Measurements from ENCODE around the gene ERGIC3. TPM values are rescaled to one million over a fixed set of nuclear protein-coding genes. Genes with fewer than 3 reads are reported as not detected.

ERGIC3 gene
- total and polyA plus RNA-seq, 2 of the 4 experiments (the other 2 are of a cell fraction): 434 to 438 TPM

DNA sequence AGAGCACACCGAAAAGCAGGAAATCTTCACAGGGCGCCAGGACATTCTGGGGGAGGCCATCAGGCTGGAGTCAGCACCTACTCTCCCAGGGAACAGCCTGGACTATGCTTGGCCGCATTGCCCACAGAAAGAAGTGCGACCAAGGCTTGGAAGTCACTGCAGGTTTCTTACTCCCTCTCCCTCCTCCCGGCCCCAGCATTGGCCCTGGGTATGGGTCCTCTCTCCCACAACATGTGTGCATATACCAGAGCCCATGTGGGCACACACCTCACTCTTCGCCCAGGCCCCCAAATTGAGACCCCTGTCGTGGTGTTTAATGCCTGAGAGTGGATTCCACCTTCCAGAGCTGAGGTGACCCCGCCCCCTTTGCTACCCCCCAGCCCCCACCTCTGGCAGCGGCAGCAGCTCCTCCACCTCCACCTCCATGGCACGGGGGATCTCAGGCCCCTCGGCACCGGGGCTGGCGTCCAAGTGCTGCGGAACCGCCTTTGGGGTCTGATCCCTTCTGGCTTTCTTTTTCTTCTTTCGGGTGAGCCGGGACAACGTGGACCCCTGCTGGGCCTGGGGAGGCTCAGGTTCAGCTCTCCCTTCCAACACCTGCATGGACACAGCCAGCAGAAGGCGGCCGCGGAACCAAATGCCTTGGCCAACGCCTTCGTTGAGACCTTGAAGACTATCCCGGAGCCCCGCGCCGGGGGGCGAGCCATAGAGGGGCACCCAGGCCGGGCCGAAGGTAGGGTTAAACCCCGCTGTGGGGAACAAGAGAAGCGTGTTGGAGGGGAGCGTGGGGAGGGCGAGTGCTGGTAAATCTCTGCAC is 58.5 kb downstream of the ERGIC3 start:
- no peak overlapping the region for H4K91ac ChIP-seq (ENCODE audit: insufficient read depth, low read depth, low read length)
- H3K79me1 ChIP-seq (ENCODE audit: low read depth in 1 of 2, low read length in 2 of 2): no peaks in the 10 kb centered on the region
- H3K4me3 ChIP-seq (ENCODE audit: insufficient read depth, low read depth, low read length): peak overlapping the region; percentile 33
- H2AK5ac ChIP-seq (ENCODE audit: low read depth, low read length): no peak overlapping the region
- H2BK20ac ChIP-seq (ENCODE audit: low read depth, low read length): no peak overlapping the region
- ATAC-seq (ENCODE audit: low read depth) (no peak), DNase-seq (no peak)
- POLR2A ChIA-PET (ENCODE audit: unreplicated experiment): no interaction called here
- intact Hi-C loops (cut with micrococcal nuclease) (no loop called here), dilution Hi-C loops (cut with HindIII; ENCODE audit: low sequenced_read_pairs, unreplicated experiment) (no loop called here), in situ Hi-C loops (cut with MboI; ENCODE audit: low sequenced_read_pairs) (no loop called here)
- H3K4me2 ChIP-seq (ENCODE audit: low read depth, low read length): peak overlapping the region; percentile 84; the same call in 1 of the 2 replicates
- peak overlapping the region; percentile 88 for H2AFZ ChIP-seq (replicated peaks; ENCODE audit: low read length, poor library complexity)
- H3K9me3 ChIP-seq (ENCODE audit: control insufficient read depth, insufficient read depth, low read length): no peaks in the 10 kb centered on the region
- no peak for TF ChIP-seq POLR2A (IDR thresholded peaks at IDR 0.05; ENCODE audit: low read depth, low read length)
- no peak for TF ChIP-seq MAFK (IDR thresholded peaks at IDR 0.05; ENCODE audit: low read depth, low read length)
- no peak for TF ChIP-seq FOS (IDR thresholded peaks at IDR 0.05; ENCODE audit: low read depth, low read length)
- TF ChIP-seq SMC3 (IDR thresholded peaks at IDR 0.05; ENCODE audit: low read depth, low read length): no peak
- TF ChIP-seq CEBPB (IDR thresholded peaks at IDR 0.05; ENCODE audit: low read depth, low read length): no peak
- TF ChIP-seq MAZ (IDR thresholded peaks at IDR 0.05; ENCODE audit: borderline replicate concordance, low read depth, low read length): no peak
- no peak for TF ChIP-seq RCOR1 (IDR thresholded peaks at IDR 0.05; ENCODE audit: insufficient replicate concordance, low read length)
- TF ChIP-seq, protein P1, sequence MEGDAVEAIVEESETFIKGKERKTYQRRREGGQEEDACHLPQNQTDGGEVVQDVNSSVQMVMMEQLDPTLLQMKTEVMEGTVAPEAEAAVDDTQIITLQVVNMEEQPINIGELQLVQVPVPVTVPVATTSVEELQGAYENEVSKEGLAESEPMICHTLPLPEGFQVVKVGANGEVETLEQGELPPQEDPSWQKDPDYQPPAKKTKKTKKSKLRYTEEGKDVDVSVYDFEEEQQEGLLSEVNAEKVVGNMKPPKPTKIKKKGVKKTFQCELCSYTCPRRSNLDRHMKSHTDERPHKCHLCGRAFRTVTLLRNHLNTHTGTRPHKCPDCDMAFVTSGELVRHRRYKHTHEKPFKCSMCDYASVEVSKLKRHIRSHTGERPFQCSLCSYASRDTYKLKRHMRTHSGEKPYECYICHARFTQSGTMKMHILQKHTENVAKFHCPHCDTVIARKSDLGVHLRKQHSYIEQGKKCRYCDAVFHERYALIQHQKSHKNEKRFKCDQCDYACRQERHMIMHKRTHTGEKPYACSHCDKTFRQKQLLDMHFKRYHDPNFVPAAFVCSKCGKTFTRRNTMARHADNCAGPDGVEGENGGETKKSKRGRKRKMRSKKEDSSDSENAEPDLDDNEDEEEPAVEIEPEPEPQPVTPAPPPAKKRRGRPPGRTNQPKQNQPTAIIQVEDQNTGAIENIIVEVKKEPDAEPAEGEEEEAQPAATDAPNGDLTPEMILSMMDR (conservative IDR thresholded peaks at IDR 0.05; ENCODE audit: low read depth, low read length): no peak
- TF ChIP-seq RFX5 (IDR thresholded peaks at IDR 0.05; ENCODE audit: low read depth, low read length): no peak
- TF ChIP-seq NFE2L2 (IDR thresholded peaks at IDR 0.05; ENCODE audit: low read depth, low read length): no peak
- TF ChIP-seq, protein P2, sequence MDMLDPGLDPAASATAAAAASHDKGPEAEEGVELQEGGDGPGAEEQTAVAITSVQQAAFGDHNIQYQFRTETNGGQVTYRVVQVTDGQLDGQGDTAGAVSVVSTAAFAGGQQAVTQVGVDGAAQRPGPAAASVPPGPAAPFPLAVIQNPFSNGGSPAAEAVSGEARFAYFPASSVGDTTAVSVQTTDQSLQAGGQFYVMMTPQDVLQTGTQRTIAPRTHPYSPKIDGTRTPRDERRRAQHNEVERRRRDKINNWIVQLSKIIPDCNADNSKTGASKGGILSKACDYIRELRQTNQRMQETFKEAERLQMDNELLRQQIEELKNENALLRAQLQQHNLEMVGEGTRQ (IDR thresholded peaks at IDR 0.05; ENCODE audit: low read depth, low read length): no peak
- no peak for TF ChIP-seq RAD21 (IDR thresholded peaks at IDR 0.05; ENCODE audit: low read length)
- TF ChIP-seq, protein P3, sequence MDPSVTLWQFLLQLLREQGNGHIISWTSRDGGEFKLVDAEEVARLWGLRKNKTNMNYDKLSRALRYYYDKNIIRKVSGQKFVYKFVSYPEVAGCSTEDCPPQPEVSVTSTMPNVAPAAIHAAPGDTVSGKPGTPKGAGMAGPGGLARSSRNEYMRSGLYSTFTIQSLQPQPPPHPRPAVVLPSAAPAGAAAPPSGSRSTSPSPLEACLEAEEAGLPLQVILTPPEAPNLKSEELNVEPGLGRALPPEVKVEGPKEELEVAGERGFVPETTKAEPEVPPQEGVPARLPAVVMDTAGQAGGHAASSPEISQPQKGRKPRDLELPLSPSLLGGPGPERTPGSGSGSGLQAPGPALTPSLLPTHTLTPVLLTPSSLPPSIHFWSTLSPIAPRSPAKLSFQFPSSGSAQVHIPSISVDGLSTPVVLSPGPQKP (IDR thresholded peaks at IDR 0.05; ENCODE audit: borderline replicate concordance, low read depth, low read length): no peak
- no peak for TF ChIP-seq CHD1 (IDR thresholded peaks at IDR 0.05; ENCODE audit: low read depth, low read length)
- no peaks in the 10 kb centered on the region for H3K36me3 ChIP-seq (ENCODE audit: control insufficient read depth, insufficient read depth, low read length)
- H3K14ac ChIP-seq (replicated peaks; ENCODE audit: low read depth, low read length): no peak overlapping the region
- peaks cover 3% of the 10 kb centered on the region for H3K4me1 ChIP-seq (ENCODE audit: control insufficient read depth, insufficient read depth, low read length)
- no peak overlapping the region for H2BK15ac ChIP-seq (ENCODE audit: low read depth, low read length)
- no peak overlapping the region for H2BK5ac ChIP-seq (ENCODE audit: low read depth, low read length, poor library complexity, severe bottlenecking)
- no peak overlapping the region for H3K4ac ChIP-seq (ENCODE audit: low read depth, low read length)
- H2BK120ac ChIP-seq (ENCODE audit: low read depth, low read length): no peak overlapping the region
- no CpG with 5 or more reads among the region's 34 CpGs for WGBS, 2 experiments (ENCODE audit: extremely low coverage in 2 of 2, insufficient read length in 1 of 2)
- H3K9me1 ChIP-seq (ENCODE audit: insufficient read depth, low read length): no peaks in the 10 kb centered on the region
- peaks cover 55% of the 10 kb centered on the region for H3K27me3 ChIP-seq (ENCODE audit: control insufficient read depth, insufficient read depth, low read length)
- H3K9ac ChIP-seq (ENCODE audit: low read depth, low read length): no peak overlapping the region
- no peak overlapping the region for H3K56ac ChIP-seq (ENCODE audit: extremely low read depth, insufficient read depth, low read length)
- H4K20me1 ChIP-seq (ENCODE audit: insufficient read depth, low read length): no peaks in the 10 kb centered on the region; the same call in 1 of the 2 replicates
- no peak overlapping the region for H4K5ac ChIP-seq (ENCODE audit: low read depth, low read length)
- H3K18ac ChIP-seq (ENCODE audit: low read depth, low read length): no peak overlapping the region
- no peak overlapping the region for H3K27ac ChIP-seq (ENCODE audit: insufficient read depth, low read length)
- H4K8ac ChIP-seq (ENCODE audit: low read depth in 2 of 2, low read length in 2 of 2): no peak overlapping the region
- CTCF ChIA-PET: interaction anchor here (1.7 kb wide), 1 partner anchor 15 kb away, joined by 4 read pairs; the partner anchor contains the start of gene SPAG4
- H3K23ac ChIP-seq (ENCODE audit: low read depth, low read length): no peak overlapping the region
- no peak overlapping the region for H2AK9ac ChIP-seq (replicated peaks; ENCODE audit: low read depth, low read length, poor library complexity)
- no TSS peak for BruUV-seq (replicated peaks)

Data from IMR-90 (cell line).